ENCODE measurements around the gene PEX7. TPM values are rescaled to one million over a fixed set of nuclear protein-coding genes. Genes with fewer than 3 reads are reported as not detected.

Gene PEX7
- total RNA-seq, 4 donors from 2014 or later = 5.9 to 17.1 (median 6.9) TPM

GRCh38 chr6:136791296-136792094, 30.9 kb upstream of the PEX7 start:
- Histone ChIP-seq H3K36me3 (no peaks in the 10 kb centered on the region), H3K4me1 (peaks cover 0 to 59% (median 5%) of the 10 kb centered on the region in 3 donors), H3K9me3 (no peaks in the 10 kb centered on the region), H3K27me3 (no peaks in the 10 kb centered on the region), H3K27ac (peak overlapping the region; percentile 30 to 99 (median 94)), H3K4me3 (peak overlapping the region; percentile 70 to 92)
- WGBS, 2 donors (ENCODE audit: low coverage in 1 of 2) = 2 to 10% methylated on average over 7 of the region's 62 CpGs
- ATAC-seq = peak; percentile 46
- TF ChIP-seq POLR2AphosphoS5 (IDR thresholded peaks at IDR 0.05) (peak; percentile 76), POLR2A (IDR thresholded peaks at IDR 0.05) (peak; percentile 38 to 50), EP300 (IDR thresholded peaks at IDR 0.05) (no peak), CTCF (IDR thresholded peaks at IDR 0.05) (no peak)

GRCh38 chr6:136792095-136792409, 30.3 kb upstream of the PEX7 start:
- TF ChIP-seq POLR2A (IDR thresholded peaks at IDR 0.05) = peak in 1 of 2 donors; percentile 70
- TF ChIP-seq POLR2AphosphoS5 (IDR thresholded peaks at IDR 0.05) = no peak
- Histone ChIP-seq H3K9me3 (no peaks in the 10 kb centered on the region), H3K4me1 (peaks cover 0 to 54% (median 5%) of the 10 kb centered on the region in 3 donors), H3K4me3 (peak overlapping the region; percentile 70 to 92), H3K27ac (peak overlapping the region; percentile 92 to 99 (median 94)), H3K36me3 (no peaks in the 10 kb centered on the region), H3K27me3 (no peaks in the 10 kb centered on the region)
- WGBS, 2 donors (ENCODE audit: low coverage in 1 of 2) = no CpG with 5 or more reads among the region's 46 CpGs
- no peak for ATAC-seq

GRCh38 chr6:136792410-136793262, 29.8 kb upstream of the PEX7 start, which contains the start of gene MAP3K5:
MAP3K5 (minus strand) TSS chr6:136792477; CDS start chr6:136792157, 320 bp downstream.
- peaks cover 0 to 48% (median 5%) of the 10 kb centered on the region in 3 donors for H3K4me1 ChIP-seq
- H3K4me3 ChIP-seq = peak within 1 kb of the TSS; percentile 70 to 92
- peak within 1 kb of the TSS; percentile 92 to 99 (median 94) for H3K27ac ChIP-seq
- no peaks in the 10 kb centered on the region for H3K36me3 ChIP-seq
- no peaks in the 10 kb centered on the region for H3K27me3 ChIP-seq
- peak; percentile 91 for ATAC-seq
- WGBS, 2 donors (ENCODE audit: low coverage in 1 of 2) = 0% methylated on average over 4 of the region's 89 CpGs; no CpG with 5 or more reads in 1 of the 2 donors
- H3K9me3 ChIP-seq = no peaks in the 10 kb centered on the region
- peak; percentile 45 to 81 (median 74) for TF ChIP-seq CTCF (IDR thresholded peaks at IDR 0.05)
- peak; percentile 76 for TF ChIP-seq POLR2AphosphoS5 (IDR thresholded peaks at IDR 0.05)
- peak; percentile 11 to 46 for TF ChIP-seq POLR2A (IDR thresholded peaks at IDR 0.05)
- TF ChIP-seq EP300 (IDR thresholded peaks at IDR 0.05) = no peak

GRCh38 chr6:136793363-136793762, 29.0 kb upstream of the PEX7 start:
- peaks cover 0 to 40% (median 5%) of the 10 kb centered on the region in 3 donors for H3K4me1 ChIP-seq
- H3K4me3 ChIP-seq = peak overlapping the region; percentile 70 to 92
- H3K27me3 ChIP-seq = no peaks in the 10 kb centered on the region
- no peak for ATAC-seq
- 9 to 23% methylated on average over 6 to 8 of the region's 8 CpGs for WGBS, 2 donors (ENCODE audit: low coverage in 1 of 2)
- H3K9me3 ChIP-seq = no peaks in the 10 kb centered on the region
- TF ChIP-seq CTCF (IDR thresholded peaks at IDR 0.05) (no peak), POLR2AphosphoS5 (IDR thresholded peaks at IDR 0.05) (no peak), POLR2A (IDR thresholded peaks at IDR 0.05) (no peak), EP300 (IDR thresholded peaks at IDR 0.05) (no peak)
- no peaks in the 10 kb centered on the region for H3K36me3 ChIP-seq
- H3K27ac ChIP-seq = peak overlapping the region; percentile 92 to 99 (median 94)

- no peaks in the 10 kb centered on the region for H3K36me3 ChIP-seq
- no peak for ATAC-seq
- H3K4me3 ChIP-seq = no peak overlapping the region
- H3K9me3 ChIP-seq = no peaks in the 10 kb centered on the region
- 82 to 100% methylated on average over 2 of the region's 2 CpGs for WGBS, 2 donors (ENCODE audit: low coverage in 1 of 2)
- peaks cover 0 to 20% (median 5%) of the 10 kb centered on the region in 3 donors for H3K4me1 ChIP-seq
- H3K27ac ChIP-seq = no peak overlapping the region
- TF ChIP-seq POLR2A (IDR thresholded peaks at IDR 0.05) = no peak
- no peaks in the 10 kb centered on the region for H3K27me3 ChIP-seq
Measured at GRCh38 chr6:136795386-136795785, 27.0 kb upstream of the PEX7 start.
